ENCODE data around the gene FAT2. TPM values are rescaled to one million over a fixed set of nuclear protein-coding genes. Genes with fewer than 3 reads are reported as not detected.

Gene FAT2
- total RNA-seq, 2 donors from 2014 or later: not detected

DNA sequence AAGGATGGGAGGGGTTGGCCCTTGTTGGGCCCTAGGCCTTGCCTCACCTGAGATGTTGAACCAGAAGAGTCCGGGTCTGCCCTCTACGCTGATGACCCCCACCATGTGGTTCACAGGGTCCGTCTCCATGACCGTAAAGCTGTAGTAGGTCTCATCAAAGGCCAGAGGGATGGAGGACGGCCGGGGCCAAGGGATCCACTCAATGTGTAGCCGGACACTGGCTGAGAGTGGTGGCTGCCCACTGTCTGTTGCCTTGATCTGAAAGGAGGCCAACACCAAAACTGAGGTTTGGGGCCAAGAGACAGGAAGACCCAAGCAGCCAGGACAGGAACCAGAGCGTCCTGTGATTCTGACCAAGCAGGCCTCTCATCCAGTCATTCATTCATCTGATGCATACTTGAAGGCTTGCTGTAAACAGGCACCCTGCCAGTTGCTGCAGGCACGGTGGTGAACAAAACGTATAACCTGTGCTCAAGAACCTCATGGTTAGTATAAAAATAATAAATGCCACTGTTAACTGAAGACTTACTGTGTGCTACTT, 37.9 kb downstream of the FAT2 start:
- H3K4me3 Mint-ChIP-seq: no peak overlapping the region
- H3K36me3 Mint-ChIP-seq (ENCODE audit: insufficient read depth in 2 of 2): no peaks in the 10 kb centered on the region
- no peak for DNase-seq
- no peaks in the 10 kb centered on the region for H3K9me3 Mint-ChIP-seq
- no peak for ATAC-seq (replicated peaks in 1 of 2)
- H3K27ac Mint-ChIP-seq: no peak overlapping the region
- no peaks in the 10 kb centered on the region for H3K4me1 Mint-ChIP-seq (ENCODE audit: low read depth)
- H3K27me3 Mint-ChIP-seq (ENCODE audit: low read depth): no peaks in the 10 kb centered on the region

- no peak overlapping the region for H3K4me3 Mint-ChIP-seq
- no peaks in the 10 kb centered on the region for H3K27me3 Mint-ChIP-seq (ENCODE audit: low read depth)
- no peaks in the 10 kb centered on the region for H3K9me3 Mint-ChIP-seq
- no peaks in the 10 kb centered on the region for H3K36me3 Mint-ChIP-seq (ENCODE audit: insufficient read depth in 2 of 2)
- no peak overlapping the region for H3K27ac Mint-ChIP-seq
- no peak for DNase-seq
- H3K4me1 Mint-ChIP-seq (ENCODE audit: low read depth): peaks cover 5% of the 10 kb centered on the region
- no peak for ATAC-seq (replicated peaks in 1 of 2)
Observed at GRCh38 chr5:151551985-151552384, 39.1 kb downstream of the FAT2 start.

GRCh38 chr5:151550146-151550545, 41.0 kb downstream of the FAT2 start:
- H3K27me3 Mint-ChIP-seq (ENCODE audit: low read depth): no peaks in the 10 kb centered on the region
- H3K4me3 Mint-ChIP-seq: no peak overlapping the region
- H3K9me3 Mint-ChIP-seq: no peaks in the 10 kb centered on the region
- no peak overlapping the region for H3K27ac Mint-ChIP-seq
- peaks cover 5% of the 10 kb centered on the region for H3K4me1 Mint-ChIP-seq (ENCODE audit: low read depth)
- no peak for DNase-seq
- no peaks in the 10 kb centered on the region for H3K36me3 Mint-ChIP-seq (ENCODE audit: insufficient read depth in 2 of 2)
- no peak for ATAC-seq (replicated peaks in 1 of 2)

- Mint-ChIP-seq H3K9me3 (no peaks in the 10 kb centered on the region), H3K36me3 (ENCODE audit: insufficient read depth in 2 of 2) (no peaks in the 10 kb centered on the region), H3K27ac (no peak overlapping the region), H3K4me1 (ENCODE audit: low read depth) (peaks cover 5% of the 10 kb centered on the region), H3K4me3 (no peak overlapping the region), H3K27me3 (ENCODE audit: low read depth) (no peaks in the 10 kb centered on the region)
- DNase-seq (no peak), ATAC-seq (replicated peaks in 1 of 2) (no peak)
Observed at GRCh38 chr5:151549713-151550112, 41.4 kb downstream of the FAT2 start.

DNA sequence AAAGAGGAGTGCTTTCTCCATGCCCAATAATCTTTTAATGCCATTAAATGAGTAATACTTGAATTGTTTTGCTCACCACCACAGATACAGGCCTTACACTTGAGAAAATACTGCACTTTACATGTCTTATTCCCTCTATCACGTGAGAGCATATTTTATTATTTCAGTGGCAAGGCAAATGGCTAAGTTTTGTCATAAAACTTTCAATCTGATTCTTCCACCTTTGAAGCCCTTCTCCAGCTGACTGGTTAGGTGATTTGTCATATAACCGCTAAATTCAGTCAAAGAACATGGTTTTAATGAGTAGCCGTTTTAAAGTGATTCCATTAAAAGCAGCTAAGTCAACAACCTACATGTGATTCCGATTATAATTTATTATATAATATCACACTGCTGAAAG, 43.8 kb downstream of the FAT2 start:
- Mint-ChIP-seq H3K27ac (no peak overlapping the region), H3K4me1 (ENCODE audit: low read depth) (peaks cover 5% of the 10 kb centered on the region), H3K9me3 (no peaks in the 10 kb centered on the region), H3K4me3 (no peak overlapping the region), H3K36me3 (ENCODE audit: insufficient read depth in 2 of 2) (no peaks in the 10 kb centered on the region), H3K27me3 (ENCODE audit: low read depth) (no peaks in the 10 kb centered on the region)
- ATAC-seq (replicated peaks in 1 of 2) (no peak), DNase-seq (no peak)

DNA sequence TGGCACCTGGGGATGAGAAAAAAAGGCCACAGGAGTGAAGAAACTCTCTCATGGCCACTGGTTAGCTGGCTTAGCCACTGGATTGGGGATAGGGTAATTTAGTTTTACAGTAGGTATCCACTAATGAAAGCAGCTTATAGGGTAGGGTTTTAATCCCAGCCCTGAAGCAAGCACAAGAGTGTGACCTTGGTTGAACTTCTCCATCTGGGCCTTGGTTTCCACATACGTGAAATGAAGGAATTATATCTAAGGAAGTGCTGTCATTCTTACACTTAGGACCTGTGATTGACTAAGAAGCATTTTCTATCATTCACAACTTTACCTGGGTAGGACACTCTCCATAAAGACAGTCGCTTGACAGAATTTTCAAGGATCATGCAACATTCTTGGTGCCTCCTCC, 49.6 kb downstream of the FAT2 start:
- no peak overlapping the region for H3K27ac Mint-ChIP-seq
- H3K27me3 Mint-ChIP-seq (ENCODE audit: low read depth): no peaks in the 10 kb centered on the region
- no peak for DNase-seq
- peaks cover 15% of the 10 kb centered on the region for H3K4me1 Mint-ChIP-seq (ENCODE audit: low read depth)
- no peaks in the 10 kb centered on the region for H3K36me3 Mint-ChIP-seq (ENCODE audit: insufficient read depth in 2 of 2)
- ATAC-seq (replicated peaks in 1 of 2): no peak
- no peak overlapping the region for H3K4me3 Mint-ChIP-seq
- H3K9me3 Mint-ChIP-seq: no peaks in the 10 kb centered on the region

Other genes with a start within 250 kb of the FAT2 start
- not detected for gene SLC36A2, start 243.8 kb downstream of the FAT2 start, total RNA-seq
- gene SLC36A1, start 143.7 kb downstream of the FAT2 start, total RNA-seq: 1 to 10 TPM; 3.4 to 5.8 TPM
- gene SPARC, start 95.6 kb upstream of the FAT2 start, total RNA-seq: not detected
- 10 to 100 TPM; 56.1 to 68.0 TPM for gene ATOX1, start 167.3 kb upstream of the FAT2 start, total RNA-seq
- gene G3BP1, start 180.6 kb upstream of the FAT2 start, total RNA-seq: 100 to 1,000 TPM; 133 to 157 TPM

Measured in activated T-cell treated with anti-CD3 and anti-CD28 coated beads, Interleukin-2, amount 50 U/mL, for 72 hours (primary cell).